Astrocyte (in vitro differentiated cells and primary cell): ENCODE measurements around the gene KLF11.
"Not testable (repeated sequence)": the region's sequence is repeated elsewhere in the genome, so short reads cannot be mapped to it uniquely, and the experiment has no call there.

Source experiments
- EZH2 ChIP-seq: IDR thresholded peaks from 2 replicates; pipeline ENCODE4 v1.6.1; 2012; ENCODE audit warnings: mild to moderate bottlenecking, low read length, inconsistent platforms; ENCODE audit not compliant: insufficient read depth
- TF ChIP-seq, protein P1 (sequence below): IDR thresholded peaks from 2 replicates; pipeline ENCODE4 v1.5.1; 2011; ENCODE audit warnings: low read depth, mild to moderate bottlenecking, inconsistent platforms, low read length, moderate library complexity; ENCODE audit not compliant: insufficient read depth

GRCh38 chr2:10012366-10012962 lies 30.9 kb upstream of the KLF11 start:
- TF ChIP-seq, protein P1, sequence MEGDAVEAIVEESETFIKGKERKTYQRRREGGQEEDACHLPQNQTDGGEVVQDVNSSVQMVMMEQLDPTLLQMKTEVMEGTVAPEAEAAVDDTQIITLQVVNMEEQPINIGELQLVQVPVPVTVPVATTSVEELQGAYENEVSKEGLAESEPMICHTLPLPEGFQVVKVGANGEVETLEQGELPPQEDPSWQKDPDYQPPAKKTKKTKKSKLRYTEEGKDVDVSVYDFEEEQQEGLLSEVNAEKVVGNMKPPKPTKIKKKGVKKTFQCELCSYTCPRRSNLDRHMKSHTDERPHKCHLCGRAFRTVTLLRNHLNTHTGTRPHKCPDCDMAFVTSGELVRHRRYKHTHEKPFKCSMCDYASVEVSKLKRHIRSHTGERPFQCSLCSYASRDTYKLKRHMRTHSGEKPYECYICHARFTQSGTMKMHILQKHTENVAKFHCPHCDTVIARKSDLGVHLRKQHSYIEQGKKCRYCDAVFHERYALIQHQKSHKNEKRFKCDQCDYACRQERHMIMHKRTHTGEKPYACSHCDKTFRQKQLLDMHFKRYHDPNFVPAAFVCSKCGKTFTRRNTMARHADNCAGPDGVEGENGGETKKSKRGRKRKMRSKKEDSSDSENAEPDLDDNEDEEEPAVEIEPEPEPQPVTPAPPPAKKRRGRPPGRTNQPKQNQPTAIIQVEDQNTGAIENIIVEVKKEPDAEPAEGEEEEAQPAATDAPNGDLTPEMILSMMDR: not testable (repeated sequence)
- TF ChIP-seq EZH2: not testable (repeated sequence)
